Psoas muscle (tissue), 8 donors: ENCODE results near the gene MAL. TPM values are rescaled to one million over a fixed set of nuclear protein-coding genes. Genes with fewer than 3 reads are reported as not detected.

Experiments used
- ATAC-seq, 4 donors: fragments of 200-7000 bp; cut with Tn5 transposase; one replicate each; pipeline ENCODE4 v1.9.1; 2020; ENCODE audit warnings: moderate library complexity in 3 of 4, mild to moderate bottlenecking in 2 of 4
- DNase-seq, 2 donors: peaks; one replicate each; pipeline ENCODE4 v3.0.0-alpha.2; 2020
- H3K27ac ChIP-seq: fragments of 200-600 bp; one replicate; pipeline ENCODE4 v1.8.0; 2022
- H3K27me3 ChIP-seq, 3 donors: fragments of 200-600 bp in 1 of 3; one replicate each; pipeline versions ENCODE4 v1.6.1 to v1.8.0; 2013 to 2022; ENCODE audit warnings: low read length in 2 of 3, mild to moderate bottlenecking in 2 of 3, moderate library complexity in 1 of 3; ENCODE audit not compliant: insufficient read depth in 3 of 3
- H3K36me3 ChIP-seq, 2 donors: fragments of 200-600 bp in 1 of 2; one replicate each; pipeline versions ENCODE4 v1.6.1 to v1.8.0; 2013 to 2022; ENCODE audit warnings: low read depth in 1 of 2, mild to moderate bottlenecking in 1 of 2, moderate library complexity in 1 of 2; ENCODE audit not compliant: insufficient read depth in 1 of 2
- H3K4me1 ChIP-seq: fragments of 200-600 bp; one replicate; pipeline ENCODE4 v1.8.0; 2022
- H3K4me3 ChIP-seq: fragments of 200-600 bp; one replicate; pipeline ENCODE4 v1.8.0; 2022; ENCODE audit warnings: mild to moderate bottlenecking
- H3K9me3 ChIP-seq: fragments of 200-600 bp; one replicate; pipeline ENCODE4 v1.8.0; 2022
- WGBS, 3 donors: extraction: QIAGEN DNeasy Blood & Tissue Kit; methylation state at CpG; one replicate each; pipeline versions ENCODE4 v1.1.6 to v1.1.7; 2013; 5-methylcytosine and 5-hydroxymethylcytosine counted together
- intact Hi-C, 2 donors: fragments of 100-400 bp; cut with DNase I; formaldehyde crosslinking; loops; one replicate each; pipeline versions ENCODE4 v1.11.0 to v1.14.2; 2022
- polyA plus RNA-seq, 3 donors: library from polyadenylated mRNA; stranded (reverse); fragments of 200-250 nt; gene quantifications; one replicate each; pipeline ENCODE4 v1.2.3, GENCODE V29; 2013
- total RNA-seq, 4 donors: library from RNA; stranded (reverse); fragmentation: NEBNext Ultra II Directional in 2 of 4; extraction: Animal tissue kit (Norgen Biotek cat#: 25700) in 2 of 4; gene quantifications; one replicate each; pipeline versions ENCODE4 v1.2.1 to v1.2.4, GENCODE V29; 2021 to 2023
- TF ChIP-seq, protein P1 (sequence below): fragments of 200-600 bp; IDR thresholded peaks from one replicate; pipeline ENCODE4 v1.8.0; 2022; ENCODE audit warnings: antibody characterized with exemption
- donor health status: healthy with polysubstance abuse.
- donor health status: DM: no; HTN: no; CAD: no; lungs with moderate emphysema.
- donor health status: Bipolar disorder and iron deficiency.
- donor health status: healthy.
- donor health status: DM: yes; HTN: yes; CAD: no.
- donor health status: DM: no; HTN: no; CAD: no.
- donor health status: DM: no; HTN: no; CAD: no.
- donor health status: DM: yes; HTN: yes; CAD: no.

Gene MAL
- total and polyA plus RNA-seq, 7 donors: 0.53 to 1.5 (median 0.93) TPM; not detected in 1

GRCh38 chr2:94986392-94986963 lies 39.0 kb upstream of the MAL start:
- H3K27ac ChIP-seq: no peak overlapping the region
- intact Hi-C loops: no loop called here
- ATAC-seq (no peak), DNase-seq (no peak)
- no peaks in the 10 kb centered on the region for H3K9me3 ChIP-seq
- TF ChIP-seq, protein P1, sequence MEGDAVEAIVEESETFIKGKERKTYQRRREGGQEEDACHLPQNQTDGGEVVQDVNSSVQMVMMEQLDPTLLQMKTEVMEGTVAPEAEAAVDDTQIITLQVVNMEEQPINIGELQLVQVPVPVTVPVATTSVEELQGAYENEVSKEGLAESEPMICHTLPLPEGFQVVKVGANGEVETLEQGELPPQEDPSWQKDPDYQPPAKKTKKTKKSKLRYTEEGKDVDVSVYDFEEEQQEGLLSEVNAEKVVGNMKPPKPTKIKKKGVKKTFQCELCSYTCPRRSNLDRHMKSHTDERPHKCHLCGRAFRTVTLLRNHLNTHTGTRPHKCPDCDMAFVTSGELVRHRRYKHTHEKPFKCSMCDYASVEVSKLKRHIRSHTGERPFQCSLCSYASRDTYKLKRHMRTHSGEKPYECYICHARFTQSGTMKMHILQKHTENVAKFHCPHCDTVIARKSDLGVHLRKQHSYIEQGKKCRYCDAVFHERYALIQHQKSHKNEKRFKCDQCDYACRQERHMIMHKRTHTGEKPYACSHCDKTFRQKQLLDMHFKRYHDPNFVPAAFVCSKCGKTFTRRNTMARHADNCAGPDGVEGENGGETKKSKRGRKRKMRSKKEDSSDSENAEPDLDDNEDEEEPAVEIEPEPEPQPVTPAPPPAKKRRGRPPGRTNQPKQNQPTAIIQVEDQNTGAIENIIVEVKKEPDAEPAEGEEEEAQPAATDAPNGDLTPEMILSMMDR: peak; percentile 50
- H3K4me1 ChIP-seq: no peaks in the 10 kb centered on the region
- WGBS, 3 donors: 47 to 55% (median 48%) methylated on average over 3 of the region's 3 CpGs
- H3K4me3 ChIP-seq: no peak overlapping the region
- H3K27me3 ChIP-seq: peaks cover 0 to 13% (median 0%) of the 10 kb centered on the region in 3 donors
- no peaks in the 10 kb centered on the region for H3K36me3 ChIP-seq

- H3K36me3 ChIP-seq: no peaks in the 10 kb centered on the region
- no peaks in the 10 kb centered on the region for H3K9me3 ChIP-seq
- H3K27me3 ChIP-seq: peaks cover 0 to 13% (median 0%) of the 10 kb centered on the region in 3 donors
- no peaks in the 10 kb centered on the region for H3K4me1 ChIP-seq
- intact Hi-C loops: no loop called here
- DNase-seq (no peak), ATAC-seq (no peak)
- no peak overlapping the region for H3K4me3 ChIP-seq
- H3K27ac ChIP-seq: no peak overlapping the region
- WGBS, 3 donors: 74 to 79% (median 75%) methylated on average over 15 of the region's 15 CpGs
- TF ChIP-seq, protein P1: no peak
Measured at GRCh38 chr2:94987074-94988020, 38.2 kb upstream of the MAL start.

- no peak overlapping the region for H3K4me3 ChIP-seq
- no peak overlapping the region for H3K27ac ChIP-seq
- TF ChIP-seq, protein P1: no peak
- H3K27me3 ChIP-seq: peaks cover 0 to 8% (median 5%) of the 10 kb centered on the region in 3 donors
- H3K4me1 ChIP-seq: no peaks in the 10 kb centered on the region
- H3K36me3 ChIP-seq: no peaks in the 10 kb centered on the region
- DNase-seq (no peak), ATAC-seq (no peak)
- no peaks in the 10 kb centered on the region for H3K9me3 ChIP-seq
- intact Hi-C loops: no loop called here
Measured at GRCh38 chr2:94990956-94991355, 34.6 kb upstream of the MAL start.

DNA sequence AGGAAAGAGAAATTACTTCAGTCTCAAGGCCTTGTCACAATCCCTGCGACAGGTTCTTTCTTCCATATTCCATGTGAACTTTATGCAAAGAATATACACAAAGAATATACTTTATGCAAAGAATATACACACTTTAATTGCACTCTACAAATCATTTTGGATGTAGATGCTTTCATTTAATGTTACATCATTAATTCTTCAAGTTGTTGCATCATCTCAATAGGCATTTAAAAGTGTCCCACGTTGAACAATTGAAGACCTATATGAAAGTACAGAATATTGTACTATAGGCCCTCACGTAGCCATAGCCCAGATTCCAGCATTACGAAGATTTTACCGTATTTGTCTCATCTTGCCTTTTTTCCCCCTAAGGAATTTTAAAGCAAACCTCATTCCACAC lies 33.1 kb upstream of the MAL start:
- intact Hi-C loops: no loop called here

More for the DNA sequence above, 33.1 kb upstream of the MAL start:
- H3K27ac ChIP-seq: no peak overlapping the region
- ATAC-seq (no peak), DNase-seq (no peak)
- TF ChIP-seq, protein P1: no peak
- H3K4me3 ChIP-seq: no peak overlapping the region
- 84 to 87% (median 85%) methylated on average over 5 of the region's 5 CpGs for WGBS, 3 donors
- no peaks in the 10 kb centered on the region for H3K4me1 ChIP-seq
- H3K36me3 ChIP-seq: no peaks in the 10 kb centered on the region
- H3K9me3 ChIP-seq: no peaks in the 10 kb centered on the region
- H3K27me3 ChIP-seq: peaks cover 0 to 21% (median 10%) of the 10 kb centered on the region in 3 donors
